Peyer's patch (tissue), 4 donors: ENCODE results near the gene MRM3. TPM values are rescaled to one million over a fixed set of nuclear protein-coding genes. Genes with fewer than 3 reads are reported as not detected.

Experiments used
- DNase-seq, 3 donors: peaks; one replicate each; pipeline ENCODE4 v3.0.0-alpha.2; 2017 to 2019
- H3K27ac ChIP-seq, 4 donors: fragments of 200-600 bp; sonication (generic); one replicate each; pipeline ENCODE4 v1.5.1; 2016 to 2019
- H3K27me3 ChIP-seq, 2 donors: fragments of 200-600 bp; sonication (generic); one replicate each; pipeline ENCODE4 v1.5.1; 2019
- H3K36me3 ChIP-seq, 3 donors: fragments of 200-600 bp; sonication (generic); one replicate each; pipeline ENCODE4 v1.5.1; 2016 to 2019
- H3K4me1 ChIP-seq, 4 donors: fragments of 200-600 bp; sonication (generic); one replicate each; pipeline ENCODE4 v1.5.1; 2016 to 2019
- H3K4me3 ChIP-seq, 4 donors: fragments of 200-600 bp; sonication (generic); 1 replicate in 3 of 4; 2 replicates in 1 of 4; pipeline ENCODE4 v1.5.1; 2016 to 2019; ENCODE audit warnings: mild to moderate bottlenecking in 1 of 4
- H3K9me3 ChIP-seq, 4 donors: fragments of 200-600 bp; sonication (generic); one replicate each; pipeline ENCODE4 v1.5.1; 2016 to 2019; ENCODE audit warnings: mild to moderate bottlenecking in 1 of 4
- POLR2A ChIP-seq, 2 donors: fragments of 450-650 bp; IDR thresholded peaks; one replicate each; pipeline ENCODE4 v1.5.1; 2017; ENCODE audit warnings: antibody characterized with exemption in 2 of 2, mild to moderate bottlenecking in 2 of 2, moderate library complexity in 2 of 2
- total RNA-seq, 4 donors: library from RNA; depleted of rRNA; stranded (reverse); fragments of >200 nt; gene quantifications; one replicate each; pipeline ENCODE4 v1.1.0, GENCODE V29; 2016
- TF ChIP-seq, protein P1 (sequence below), 6 experiments: fragments of 450-650 bp in 4 of 6; fragments of 200-600 bp in 2 of 6; sonication (generic) in 1 of 6; IDR thresholded peaks; one replicate each; pipeline ENCODE4 v1.5.1; 2017 to 2019; ENCODE audit warnings: antibody characterized with exemption in 6 of 6, mild to moderate bottlenecking in 3 of 6, moderate library complexity in 1 of 6

The MRM3 gene
- total RNA-seq, 4 donors from 2014 or later, result 17.0 to 23.0 (median 22.2) TPM

DNA sequence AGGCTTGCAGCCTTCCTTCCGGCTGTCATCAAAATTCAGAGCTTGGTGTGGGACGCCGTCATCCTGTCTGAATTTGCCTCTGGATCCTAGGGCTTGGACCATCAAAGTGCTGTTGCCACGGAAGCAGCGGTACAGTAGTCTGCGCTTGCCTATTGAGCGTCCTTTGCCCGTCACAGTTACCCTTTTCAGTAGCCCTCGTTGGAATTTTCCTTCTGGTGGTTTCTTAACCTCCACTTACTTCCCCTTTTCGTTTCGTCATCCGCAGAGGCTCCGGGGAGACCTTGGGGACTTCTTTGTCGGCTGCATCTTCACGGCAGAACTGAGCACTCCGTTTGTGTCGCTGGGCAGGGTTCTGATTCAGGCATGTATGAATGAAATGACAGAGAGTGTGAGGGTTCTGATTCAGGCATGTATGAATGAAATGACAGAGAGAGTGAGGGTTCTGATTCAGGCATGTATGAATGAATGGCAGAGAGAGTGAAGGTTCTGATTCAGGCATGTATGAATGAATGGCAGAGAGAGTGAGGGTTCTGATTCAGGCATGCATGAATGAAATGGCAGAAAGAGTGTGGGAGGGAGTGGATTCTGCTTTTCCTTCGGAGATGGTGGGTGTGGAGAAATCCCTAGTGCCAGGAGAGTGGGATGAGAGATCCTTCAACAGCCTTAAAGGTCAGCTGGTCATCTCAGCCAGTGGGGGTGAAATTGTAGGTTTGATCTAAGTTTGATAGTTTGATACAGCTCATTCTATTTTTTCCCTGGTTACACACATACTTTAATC is 41.7 kb upstream of the MRM3 start:
- H3K36me3 ChIP-seq, result peaks cover 0 to 35% (median 0%) of the 10 kb centered on the region in 3 donors
- H3K9me3 ChIP-seq, result no peaks in the 10 kb centered on the region
- no peaks in the 10 kb centered on the region for H3K27me3 ChIP-seq
- no peaks in the 10 kb centered on the region for H3K4me1 ChIP-seq
- H3K27ac ChIP-seq, result peak overlapping the region in 1 of 4 donors; percentile 44
- TF ChIP-seq, protein P1, sequence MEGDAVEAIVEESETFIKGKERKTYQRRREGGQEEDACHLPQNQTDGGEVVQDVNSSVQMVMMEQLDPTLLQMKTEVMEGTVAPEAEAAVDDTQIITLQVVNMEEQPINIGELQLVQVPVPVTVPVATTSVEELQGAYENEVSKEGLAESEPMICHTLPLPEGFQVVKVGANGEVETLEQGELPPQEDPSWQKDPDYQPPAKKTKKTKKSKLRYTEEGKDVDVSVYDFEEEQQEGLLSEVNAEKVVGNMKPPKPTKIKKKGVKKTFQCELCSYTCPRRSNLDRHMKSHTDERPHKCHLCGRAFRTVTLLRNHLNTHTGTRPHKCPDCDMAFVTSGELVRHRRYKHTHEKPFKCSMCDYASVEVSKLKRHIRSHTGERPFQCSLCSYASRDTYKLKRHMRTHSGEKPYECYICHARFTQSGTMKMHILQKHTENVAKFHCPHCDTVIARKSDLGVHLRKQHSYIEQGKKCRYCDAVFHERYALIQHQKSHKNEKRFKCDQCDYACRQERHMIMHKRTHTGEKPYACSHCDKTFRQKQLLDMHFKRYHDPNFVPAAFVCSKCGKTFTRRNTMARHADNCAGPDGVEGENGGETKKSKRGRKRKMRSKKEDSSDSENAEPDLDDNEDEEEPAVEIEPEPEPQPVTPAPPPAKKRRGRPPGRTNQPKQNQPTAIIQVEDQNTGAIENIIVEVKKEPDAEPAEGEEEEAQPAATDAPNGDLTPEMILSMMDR (IDR thresholded peaks at IDR 0.05), result no peak
- no peak for TF ChIP-seq POLR2A (IDR thresholded peaks at IDR 0.05)
- H3K4me3 ChIP-seq, result no peak overlapping the region
- peak in 2 of 3 donors; percentile 60 to 65 for DNase-seq

DNA sequence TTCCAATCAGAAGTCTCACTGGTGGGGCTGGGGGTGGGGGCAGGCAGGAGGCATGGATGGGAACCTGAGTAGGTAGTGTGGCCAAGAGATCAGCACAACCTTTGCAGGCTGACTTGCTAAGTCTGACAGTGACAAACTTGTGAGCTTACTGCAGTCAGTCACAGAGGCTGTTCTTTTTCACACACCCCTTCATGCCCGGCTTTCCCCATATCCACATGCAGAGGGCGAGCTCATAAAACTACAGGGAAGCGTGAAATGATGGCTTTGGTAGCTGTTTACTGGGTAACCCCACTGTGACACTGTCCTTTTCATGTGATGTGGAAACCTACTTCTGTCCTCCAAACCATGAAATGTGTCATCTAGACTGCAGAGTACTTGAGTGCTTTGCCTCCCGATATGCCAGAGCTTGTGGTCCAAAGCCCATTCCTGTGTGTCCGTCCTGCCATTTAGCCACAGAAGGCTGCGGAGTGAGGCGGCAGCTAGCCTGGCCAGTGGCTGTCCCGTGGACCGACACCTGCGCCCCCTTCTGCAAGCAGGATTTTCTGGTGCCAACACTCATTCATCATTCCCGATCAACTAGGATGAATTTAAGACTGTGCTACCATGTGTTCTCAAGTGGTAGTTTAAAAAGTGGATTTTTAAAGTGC is 39.9 kb upstream of the MRM3 start:
- Histone ChIP-seq H3K27ac (no peak overlapping the region), H3K36me3 (peaks cover 0 to 54% (median 0%) of the 10 kb centered on the region in 3 donors), H3K4me1 (no peaks in the 10 kb centered on the region), H3K27me3 (no peaks in the 10 kb centered on the region), H3K4me3 (no peak overlapping the region), H3K9me3 (no peaks in the 10 kb centered on the region)
- no peak for DNase-seq
- TF ChIP-seq, protein P1 (IDR thresholded peaks at IDR 0.05), result no peak
- TF ChIP-seq POLR2A (IDR thresholded peaks at IDR 0.05), result no peak

DNA sequence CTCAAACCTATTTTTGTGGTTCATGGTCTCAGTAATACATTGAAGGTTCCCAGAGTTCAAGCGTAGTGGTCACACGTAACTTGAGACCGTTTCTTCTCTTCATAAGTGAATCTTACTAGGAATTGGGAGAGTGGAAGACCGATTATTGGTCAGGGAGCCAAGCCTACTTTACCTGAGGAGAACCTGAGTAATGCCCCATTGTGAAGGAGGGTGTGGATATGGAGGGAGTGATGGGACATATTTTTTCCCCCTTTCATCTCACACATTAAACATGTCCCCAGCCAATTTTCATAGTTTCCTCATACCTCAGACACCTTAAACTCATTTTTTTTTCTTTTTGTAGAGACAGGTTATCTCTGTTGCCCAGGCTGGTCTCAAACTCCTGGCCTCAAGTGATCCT is 39.0 kb upstream of the MRM3 start:
- Histone ChIP-seq H3K27ac (no peak overlapping the region), H3K27me3 (no peaks in the 10 kb centered on the region), H3K4me3 (no peak overlapping the region), H3K4me1 (no peaks in the 10 kb centered on the region), H3K9me3 (no peaks in the 10 kb centered on the region), H3K36me3 (peaks cover 0 to 59% (median 0%) of the 10 kb centered on the region in 3 donors)
- TF ChIP-seq, protein P1 (IDR thresholded peaks at IDR 0.05), result no peak
- no peak for TF ChIP-seq POLR2A (IDR thresholded peaks at IDR 0.05)
- no peak for DNase-seq

DNA sequence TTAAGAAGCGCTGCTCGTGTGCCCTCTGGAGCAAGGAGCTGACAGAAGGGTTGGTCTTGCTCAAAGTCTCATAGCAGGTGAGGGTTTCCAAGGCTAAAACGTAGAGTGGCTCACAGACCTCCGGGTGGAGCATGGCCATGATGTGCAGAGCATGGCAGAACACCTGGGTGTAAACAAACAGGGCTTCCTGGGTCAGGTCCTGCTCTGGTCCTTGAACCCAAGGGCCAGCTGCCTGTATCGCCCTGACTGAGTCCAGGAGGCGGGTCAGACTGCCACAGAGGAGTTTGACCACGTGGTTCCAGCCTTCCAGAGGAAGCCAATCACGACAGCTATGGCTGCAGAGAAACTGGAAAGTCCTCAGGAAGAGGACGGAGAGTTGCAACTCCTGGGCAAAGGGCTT is 37.2 kb upstream of the MRM3 start:
- H3K27me3 ChIP-seq, result no peaks in the 10 kb centered on the region
- no peak for DNase-seq
- H3K4me1 ChIP-seq, result no peaks in the 10 kb centered on the region
- no peak for TF ChIP-seq POLR2A (IDR thresholded peaks at IDR 0.05)
- TF ChIP-seq, protein P1 (IDR thresholded peaks at IDR 0.05), result no peak
- peaks cover 0 to 55% (median 0%) of the 10 kb centered on the region in 3 donors for H3K36me3 ChIP-seq
- no peaks in the 10 kb centered on the region for H3K9me3 ChIP-seq
- no peak overlapping the region for H3K4me3 ChIP-seq
- no peak overlapping the region for H3K27ac ChIP-seq

DNA sequence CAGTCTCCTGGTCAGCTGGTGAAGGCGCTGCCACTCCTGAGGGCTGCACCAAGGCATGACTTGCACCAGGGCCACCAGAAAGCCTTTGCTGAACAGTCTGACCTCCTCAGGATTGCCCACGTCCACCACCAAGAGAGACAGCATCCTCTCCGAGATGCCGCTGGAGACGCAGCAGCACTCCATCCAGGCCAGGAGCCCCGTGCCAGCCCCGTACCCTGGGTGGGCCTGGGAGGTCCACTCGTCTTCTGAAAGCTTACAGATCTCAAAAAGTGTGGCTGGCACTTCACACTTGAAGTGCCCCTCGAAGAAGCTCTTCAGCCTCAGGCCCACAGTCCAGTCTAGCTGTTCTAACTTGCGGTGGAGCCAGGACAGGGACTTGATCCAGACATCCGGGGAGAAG is 36.7 kb upstream of the MRM3 start:
- Histone ChIP-seq H3K27ac (no peak overlapping the region), H3K4me3 (no peak overlapping the region), H3K4me1 (peaks cover 0 to 3% (median under 1%) of the 10 kb centered on the region in 4 donors), H3K36me3 (peaks cover 0 to 53% (median 0%) of the 10 kb centered on the region in 3 donors), H3K27me3 (no peaks in the 10 kb centered on the region), H3K9me3 (no peaks in the 10 kb centered on the region)
- TF ChIP-seq, protein P1 (IDR thresholded peaks at IDR 0.05), result no peak
- no peak for DNase-seq
